ENCODE results near the gene FDXR. TPM values are rescaled to one million over a fixed set of nuclear protein-coding genes. Genes with fewer than 3 reads are reported as not detected.

The FDXR gene
- total RNA-seq, 1 donor from 2014 or later, result 7.4 TPM

GRCh38 chr17:74868251-74868907, 4.4 kb downstream of the FDXR start:
- Histone ChIP-seq H3K79me2 (ENCODE audit: low read depth) (no peaks in the 10 kb centered on the region), H3K4me2 (no peak overlapping the region), H3K27me3 (no peaks in the 10 kb centered on the region), H3K27ac (no peak overlapping the region), H3K36me3 (no peaks in the 10 kb centered on the region), H3K9ac (no peak overlapping the region), H3K4me3 (no peak overlapping the region), H4K20me1 (ENCODE audit: low read depth) (no peaks in the 10 kb centered on the region), H3K9me3 (ENCODE audit: low read depth) (no peaks in the 10 kb centered on the region), H2AFZ (replicated peaks) (no peak overlapping the region), H3K4me1 (no peaks in the 10 kb centered on the region), H3F3A (ENCODE audit: low read depth) (no peaks in the 10 kb centered on the region)
- Mint-ChIP-seq H3K27me3 (ENCODE audit: insufficient read depth, low read depth) (peaks cover 18% of the 10 kb centered on the region), H3K4me1 (peaks cover 16% of the 10 kb centered on the region), H3K27ac (no peak overlapping the region), H3K9me3 (no peaks in the 10 kb centered on the region), H3K36me3 (no peaks in the 10 kb centered on the region), H3K4me3 (no peak overlapping the region)
- no peak for TF ChIP-seq EZH2phosphoT487 (IDR thresholded peaks at IDR 0.05)
- no peak for TF ChIP-seq CTCF (IDR thresholded peaks at IDR 0.05)
- DNase-seq (ENCODE audit: low spot score), result no peak

- no peaks in the 10 kb centered on the region for H3K9me3 Mint-ChIP-seq
- peaks cover 4% of the 10 kb centered on the region for H3K4me1 ChIP-seq
- no peak overlapping the region for H3K9ac ChIP-seq
- no peaks in the 10 kb centered on the region for H3K36me3 ChIP-seq
- H3K4me3 ChIP-seq, result no peak overlapping the region
- peaks cover 13% of the 10 kb centered on the region for H3K27me3 ChIP-seq
- no peak for DNase-seq (ENCODE audit: low spot score)
- peaks cover 7% of the 10 kb centered on the region for H3K4me1 Mint-ChIP-seq
- H3K4me2 ChIP-seq, result no peak overlapping the region
- no peak overlapping the region for H3K27ac ChIP-seq
- no peaks in the 10 kb centered on the region for H3K79me2 ChIP-seq (ENCODE audit: low read depth)
- H3K27me3 Mint-ChIP-seq (ENCODE audit: insufficient read depth, low read depth), result peaks cover 22% of the 10 kb centered on the region
- no peaks in the 10 kb centered on the region for H3K9me3 ChIP-seq (ENCODE audit: low read depth)
- H4K20me1 ChIP-seq (ENCODE audit: low read depth), result peaks cover 13% of the 10 kb centered on the region
- no peak for TF ChIP-seq EZH2 (IDR thresholded peaks at IDR 0.05)
- TF ChIP-seq EZH2phosphoT487 (IDR thresholded peaks at IDR 0.05), result no peak
- no peak for TF ChIP-seq CTCF (IDR thresholded peaks at IDR 0.05)
- peaks cover 10% of the 10 kb centered on the region for H3F3A ChIP-seq (ENCODE audit: low read depth)
- no peaks in the 10 kb centered on the region for H3K36me3 Mint-ChIP-seq
- H3K4me3 Mint-ChIP-seq, result no peak overlapping the region
- no peak overlapping the region for H2AFZ ChIP-seq (replicated peaks)
- no peak overlapping the region for H3K27ac Mint-ChIP-seq
These were observed 6.5 kb downstream of the FDXR start for GRCh38 chr17:74866198-74866835.

- no peak overlapping the region for H3K27ac ChIP-seq
- no peaks in the 10 kb centered on the region for H3K9me3 ChIP-seq (ENCODE audit: low read depth)
- H3F3A ChIP-seq (ENCODE audit: low read depth), result peaks cover 10% of the 10 kb centered on the region
- peaks cover 19% of the 10 kb centered on the region for H4K20me1 ChIP-seq (ENCODE audit: low read depth)
- H3K36me3 Mint-ChIP-seq, result no peaks in the 10 kb centered on the region
- peak overlapping the region; percentile 10 for H3K27ac Mint-ChIP-seq
- H3K9ac ChIP-seq, result no peak overlapping the region
- H3K4me1 ChIP-seq, result peaks cover 10% of the 10 kb centered on the region
- TF ChIP-seq EZH2 (IDR thresholded peaks at IDR 0.05), result no peak
- TF ChIP-seq EZH2phosphoT487 (IDR thresholded peaks at IDR 0.05), result no peak
- no peak for TF ChIP-seq CTCF (IDR thresholded peaks at IDR 0.05)
- no peaks in the 10 kb centered on the region for H3K79me2 ChIP-seq (ENCODE audit: low read depth)
- H3K27me3 Mint-ChIP-seq (ENCODE audit: insufficient read depth, low read depth), result peaks cover 25% of the 10 kb centered on the region
- peaks cover 7% of the 10 kb centered on the region for H3K4me1 Mint-ChIP-seq
- H3K4me2 ChIP-seq, result no peak overlapping the region
- DNase-seq (ENCODE audit: low spot score), result no peak
- H3K27me3 ChIP-seq, result peaks cover 20% of the 10 kb centered on the region
- no peaks in the 10 kb centered on the region for H3K9me3 Mint-ChIP-seq
- H3K36me3 ChIP-seq, result no peaks in the 10 kb centered on the region
- no peak overlapping the region for H3K4me3 ChIP-seq
- H2AFZ ChIP-seq (replicated peaks), result no peak overlapping the region
- H3K4me3 Mint-ChIP-seq, result no peak overlapping the region
These were observed 7.1 kb downstream of the FDXR start for GRCh38 chr17:74865504-74866197.

Data from neural progenitor cell (in vitro differentiated cells).